GM23338 (cell line): ENCODE data around the gene CHRNB4. TPM values are rescaled to one million over a fixed set of nuclear protein-coding genes. Genes with fewer than 3 reads are reported as not detected.

Experiments
- ATAC-seq: fragments of 200-7000 bp; cut with Tn5 transposase; 3 replicates; pipeline ENCODE4 v1.9.1; 2020
- DNase-seq: peaks from one replicate; pipeline ENCODE4 v3.0.0-alpha.2; 2015; ENCODE audit warnings: low spot score
- H2AFZ ChIP-seq: fragments of 200-600 bp; sonication (generic); 2 replicates; pipeline ENCODE4 v1.8.0; 2016; ENCODE audit warnings: antibody characterized with exemption, mild to moderate bottlenecking, moderate library complexity
- H3F3A ChIP-seq: fragments of 200-600 bp; sonication (generic); replicated peaks from 2 replicates; pipeline ENCODE4 v1.8.0; 2017; ENCODE audit warnings: antibody characterized with exemption, mixed run types, low read depth
- H3K27ac ChIP-seq: fragments of 200-600 bp; sonication (generic); 2 replicates; pipeline ENCODE4 v1.6.1; 2016; ENCODE audit warnings: low read depth
- H3K27me3 ChIP-seq: fragments of 200-600 bp; sonication (generic); 2 replicates; pipeline ENCODE4 v1.8.0; 2016; ENCODE audit warnings: mild to moderate bottlenecking, mixed run types, moderate library complexity; ENCODE audit not compliant: insufficient read depth
- H3K36me3 ChIP-seq: fragments of 200-600 bp; sonication (generic); 2 replicates; pipeline ENCODE4 v1.8.0; 2016; ENCODE audit warnings: mild to moderate bottlenecking; ENCODE audit not compliant: insufficient read depth
- H3K4me1 ChIP-seq: fragments of 200-600 bp; sonication (generic); 2 replicates; pipeline ENCODE4 v1.8.0; 2016; ENCODE audit warnings: mild to moderate bottlenecking, moderate library complexity; ENCODE audit not compliant: insufficient read depth
- H3K4me2 ChIP-seq: fragments of 200-600 bp; sonication (generic); 2 replicates; pipeline ENCODE4 v1.7.1; 2017; ENCODE audit warnings: mixed run types
- H3K4me3 ChIP-seq: fragments of 200-600 bp; sonication (generic); 2 replicates; pipeline ENCODE4 v1.6.1; 2016; ENCODE audit warnings: mixed run types
- H3K79me2 ChIP-seq: fragments of 200-600 bp; sonication (generic); replicated peaks from 2 replicates; pipeline ENCODE4 v1.8.0; 2017; ENCODE audit warnings: mild to moderate bottlenecking; ENCODE audit not compliant: insufficient read depth
- H3K9me2 ChIP-seq: fragments of 200-600 bp; sonication (generic); 2 replicates; pipeline ENCODE4 v1.8.0; 2017; ENCODE audit not compliant: insufficient read depth
- H4K20me1 ChIP-seq: fragments of 200-600 bp; sonication (generic); replicated peaks from 2 replicates; pipeline ENCODE4 v1.8.0; 2017; ENCODE audit warnings: mild to moderate bottlenecking; ENCODE audit not compliant: insufficient read depth
- H3K27ac Mint-ChIP-seq: 2 replicates; pipeline ENCODE4 v1.8.0; 2020; ENCODE audit warnings: inconsistent platforms, mild to moderate bottlenecking, moderate library complexity, mixed read lengths
- H3K27me3 Mint-ChIP-seq: 3 replicates; pipeline ENCODE4 v1.8.0; 2022; ENCODE audit warnings: low read depth, mild to moderate bottlenecking, moderate library complexity, mixed read lengths, inconsistent platforms; ENCODE audit not compliant: insufficient read depth, poor library complexity
- H3K36me3 Mint-ChIP-seq: 3 replicates; pipeline ENCODE4 v1.8.0; 2021; ENCODE audit warnings: low read depth, mild to moderate bottlenecking, inconsistent platforms, moderate library complexity, mixed read lengths
- H3K4me1 Mint-ChIP-seq: 3 replicates; pipeline ENCODE4 v1.8.0; 2020; ENCODE audit warnings: mild to moderate bottlenecking, inconsistent platforms, mixed read lengths
- H3K4me3 Mint-ChIP-seq: 3 replicates; pipeline ENCODE4 v1.8.0; 2021; ENCODE audit warnings: moderate library complexity, mild to moderate bottlenecking, inconsistent platforms, mixed read lengths
- H3K9me3 Mint-ChIP-seq: 3 replicates; pipeline ENCODE4 v1.8.0; 2020; ENCODE audit warnings: moderate library complexity, mild to moderate bottlenecking, inconsistent platforms, mixed read lengths
- CREB1 ChIP-seq: fragments of 250-450 bp; sonication (Bioruptor Pico); IDR thresholded peaks from 2 replicates; pipeline ENCODE4 v1.5.0; 2020; ENCODE audit warnings: low read depth, mild to moderate bottlenecking, moderate library complexity
- EZH2 ChIP-seq: fragments of 200-600 bp; sonication (generic); IDR thresholded peaks from one replicate; pipeline ENCODE4 v1.8.0; 2017; ENCODE audit warnings: antibody characterized with exemption, mild to moderate bottlenecking, low read depth; ENCODE audit not compliant: unreplicated experiment
- EZH2phosphoT487 ChIP-seq: fragments of 200-600 bp; sonication (generic); IDR thresholded peaks from one replicate; pipeline ENCODE4 v1.8.1; 2018; ENCODE audit warnings: antibody characterized with exemption; ENCODE audit not compliant: unreplicated experiment
- JUNB ChIP-seq: IDR thresholded peaks from one replicate; pipeline ENCODE4 v1.6.1; 2016; ENCODE audit warnings: antibody characterized with exemption; ENCODE audit not compliant: unreplicated experiment
- STAT1 ChIP-seq: IDR thresholded peaks from one replicate; pipeline ENCODE4 v1.6.1; 2016; ENCODE audit warnings: antibody characterized with exemption; ENCODE audit not compliant: unreplicated experiment
- ZNF331 ChIP-seq: fragments of 250-450 bp; sonication (Bioruptor Pico); IDR thresholded peaks from 2 replicates; pipeline ENCODE4 v1.5.0; 2020; ENCODE audit warnings: low read depth, mild to moderate bottlenecking, moderate library complexity
- polyA plus RNA-seq: library from polyadenylated mRNA; unstranded; fragments of >200 nt; fragmentation: Nextera tagmentation; extraction: Ambion mirVana; gene quantifications from 2 replicates; pipeline ENCODE4 v1.2.1, GENCODE V29; 2016
- total RNA-seq: library from RNA; depleted of rRNA; stranded (reverse); fragments of >200 nt; shearing (Covaris generic); gene quantifications from 2 replicates; pipeline ENCODE4 v1.2.3, GENCODE V29; 2014
- TF ChIP-seq, protein P1 (sequence below): IDR thresholded peaks from one replicate; pipeline ENCODE4 v1.6.1; 2018; ENCODE audit warnings: antibody characterized with exemption; ENCODE audit not compliant: unreplicated experiment
- TF ChIP-seq, protein P2 (sequence below), 2 experiments: fragments of 200-600 bp in 1 of 2; sonication (generic) in 1 of 2; conservative IDR thresholded peaks; 2 replicates each; pipeline versions ENCODE4 v1.5.1 to v1.6.1; 2016 to 2017; ENCODE audit warnings: antibody characterized with exemption in 2 of 2, low read depth in 2 of 2, mild to moderate bottlenecking in 2 of 2, moderate library complexity in 1 of 2
- TF ChIP-seq, protein P3 (sequence below): IDR thresholded peaks from 2 replicates; pipeline ENCODE4 v1.6.1; 2016; ENCODE audit warnings: antibody characterized with exemption

The CHRNB4 gene
- total and polyA plus RNA-seq, 2 experiments from 2014 or later = 1.4 to 1.6 TPM

DNA sequence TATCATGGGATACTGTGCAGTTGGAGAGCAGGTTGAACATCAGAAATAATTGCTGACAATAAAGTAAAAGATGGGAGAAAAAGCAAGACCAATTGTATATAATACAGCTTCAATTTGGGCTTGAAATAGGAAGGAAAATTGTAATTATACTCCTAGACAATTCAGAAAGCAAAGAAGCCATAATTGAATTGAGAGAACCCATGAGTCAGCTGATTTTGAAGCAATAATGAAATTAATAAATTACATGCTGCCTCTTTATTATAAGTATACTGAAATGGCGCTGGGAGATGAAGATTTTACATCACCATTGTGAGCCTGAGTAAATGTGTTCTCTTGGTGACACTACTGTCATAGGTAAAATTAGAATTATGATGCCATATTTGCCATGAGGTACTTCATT is 43.4 kb downstream of the CHRNB4 start:
- Histone ChIP-seq H3K4me2 (no peak overlapping the region), H3K79me2 (no peaks in the 10 kb centered on the region), H2AFZ (no peak overlapping the region), H3K36me3 (peaks cover 9% of the 10 kb centered on the region), H3K9me2 (no peaks in the 10 kb centered on the region), H3K27me3 (no peaks in the 10 kb centered on the region), H3K4me1 (no peaks in the 10 kb centered on the region), H3K4me3 (no peak overlapping the region), H3F3A (no peaks in the 10 kb centered on the region), H4K20me1 (no peaks in the 10 kb centered on the region; the same call in 1 of the 2 replicates), H3K27ac (no peak overlapping the region)
- H3K36me3 Mint-ChIP-seq = peaks cover 18% of the 10 kb centered on the region
- peaks cover 3% of the 10 kb centered on the region; the same call in 2 of the 3 replicates for H3K9me3 Mint-ChIP-seq
- no peak overlapping the region for H3K27ac Mint-ChIP-seq
- no peaks in the 10 kb centered on the region for H3K27me3 Mint-ChIP-seq
- no peak for ATAC-seq
- DNase-seq = no peak
- TF ChIP-seq, protein P1, sequence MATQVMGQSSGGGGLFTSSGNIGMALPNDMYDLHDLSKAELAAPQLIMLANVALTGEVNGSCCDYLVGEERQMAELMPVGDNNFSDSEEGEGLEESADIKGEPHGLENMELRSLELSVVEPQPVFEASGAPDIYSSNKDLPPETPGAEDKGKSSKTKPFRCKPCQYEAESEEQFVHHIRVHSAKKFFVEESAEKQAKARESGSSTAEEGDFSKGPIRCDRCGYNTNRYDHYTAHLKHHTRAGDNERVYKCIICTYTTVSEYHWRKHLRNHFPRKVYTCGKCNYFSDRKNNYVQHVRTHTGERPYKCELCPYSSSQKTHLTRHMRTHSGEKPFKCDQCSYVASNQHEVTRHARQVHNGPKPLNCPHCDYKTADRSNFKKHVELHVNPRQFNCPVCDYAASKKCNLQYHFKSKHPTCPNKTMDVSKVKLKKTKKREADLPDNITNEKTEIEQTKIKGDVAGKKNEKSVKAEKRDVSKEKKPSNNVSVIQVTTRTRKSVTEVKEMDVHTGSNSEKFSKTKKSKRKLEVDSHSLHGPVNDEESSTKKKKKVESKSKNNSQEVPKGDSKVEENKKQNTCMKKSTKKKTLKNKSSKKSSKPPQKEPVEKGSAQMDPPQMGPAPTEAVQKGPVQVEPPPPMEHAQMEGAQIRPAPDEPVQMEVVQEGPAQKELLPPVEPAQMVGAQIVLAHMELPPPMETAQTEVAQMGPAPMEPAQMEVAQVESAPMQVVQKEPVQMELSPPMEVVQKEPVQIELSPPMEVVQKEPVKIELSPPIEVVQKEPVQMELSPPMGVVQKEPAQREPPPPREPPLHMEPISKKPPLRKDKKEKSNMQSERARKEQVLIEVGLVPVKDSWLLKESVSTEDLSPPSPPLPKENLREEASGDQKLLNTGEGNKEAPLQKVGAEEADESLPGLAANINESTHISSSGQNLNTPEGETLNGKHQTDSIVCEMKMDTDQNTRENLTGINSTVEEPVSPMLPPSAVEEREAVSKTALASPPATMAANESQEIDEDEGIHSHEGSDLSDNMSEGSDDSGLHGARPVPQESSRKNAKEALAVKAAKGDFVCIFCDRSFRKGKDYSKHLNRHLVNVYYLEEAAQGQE = no peak
- TF ChIP-seq CREB1 (CRISPR knock-in tag) (no peak), STAT1 (no peak), ZNF331 (CRISPR knock-in tag) (no peak)
- TF ChIP-seq, protein P2, sequence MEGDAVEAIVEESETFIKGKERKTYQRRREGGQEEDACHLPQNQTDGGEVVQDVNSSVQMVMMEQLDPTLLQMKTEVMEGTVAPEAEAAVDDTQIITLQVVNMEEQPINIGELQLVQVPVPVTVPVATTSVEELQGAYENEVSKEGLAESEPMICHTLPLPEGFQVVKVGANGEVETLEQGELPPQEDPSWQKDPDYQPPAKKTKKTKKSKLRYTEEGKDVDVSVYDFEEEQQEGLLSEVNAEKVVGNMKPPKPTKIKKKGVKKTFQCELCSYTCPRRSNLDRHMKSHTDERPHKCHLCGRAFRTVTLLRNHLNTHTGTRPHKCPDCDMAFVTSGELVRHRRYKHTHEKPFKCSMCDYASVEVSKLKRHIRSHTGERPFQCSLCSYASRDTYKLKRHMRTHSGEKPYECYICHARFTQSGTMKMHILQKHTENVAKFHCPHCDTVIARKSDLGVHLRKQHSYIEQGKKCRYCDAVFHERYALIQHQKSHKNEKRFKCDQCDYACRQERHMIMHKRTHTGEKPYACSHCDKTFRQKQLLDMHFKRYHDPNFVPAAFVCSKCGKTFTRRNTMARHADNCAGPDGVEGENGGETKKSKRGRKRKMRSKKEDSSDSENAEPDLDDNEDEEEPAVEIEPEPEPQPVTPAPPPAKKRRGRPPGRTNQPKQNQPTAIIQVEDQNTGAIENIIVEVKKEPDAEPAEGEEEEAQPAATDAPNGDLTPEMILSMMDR (conservative IDR thresholded peaks at IDR 0.05; ENCODE audit: low read depth in 2 of 2) = no peak
- TF ChIP-seq, protein P3, sequence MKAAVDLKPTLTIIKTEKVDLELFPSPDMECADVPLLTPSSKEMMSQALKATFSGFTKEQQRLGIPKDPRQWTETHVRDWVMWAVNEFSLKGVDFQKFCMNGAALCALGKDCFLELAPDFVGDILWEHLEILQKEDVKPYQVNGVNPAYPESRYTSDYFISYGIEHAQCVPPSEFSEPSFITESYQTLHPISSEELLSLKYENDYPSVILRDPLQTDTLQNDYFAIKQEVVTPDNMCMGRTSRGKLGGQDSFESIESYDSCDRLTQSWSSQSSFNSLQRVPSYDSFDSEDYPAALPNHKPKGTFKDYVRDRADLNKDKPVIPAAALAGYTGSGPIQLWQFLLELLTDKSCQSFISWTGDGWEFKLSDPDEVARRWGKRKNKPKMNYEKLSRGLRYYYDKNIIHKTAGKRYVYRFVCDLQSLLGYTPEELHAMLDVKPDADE = no peak
- no peak overlapping the region for H3K4me3 Mint-ChIP-seq
- no peaks in the 10 kb centered on the region for H3K4me1 Mint-ChIP-seq

DNA sequence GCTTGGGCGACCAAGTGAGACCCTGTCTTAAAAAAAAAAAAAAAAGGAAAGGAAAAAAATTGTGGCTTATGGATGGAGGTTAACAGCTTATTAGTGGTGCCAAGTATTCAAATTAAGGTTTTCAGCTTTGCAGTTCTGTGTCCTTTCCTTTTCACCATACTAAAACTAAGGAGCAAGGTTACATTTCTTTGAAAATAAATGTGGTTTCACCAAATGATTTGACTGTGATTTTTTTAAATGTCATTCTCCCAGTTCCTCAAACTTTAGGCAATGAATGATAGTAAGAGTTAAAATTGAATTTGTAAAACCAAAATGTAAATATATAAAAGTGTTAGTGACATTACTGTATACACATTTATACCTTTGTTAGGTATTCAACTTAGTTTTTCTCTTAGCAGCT is 66.1 kb downstream of the CHRNB4 start:
- Histone ChIP-seq H3F3A (no peaks in the 10 kb centered on the region), H3K27ac (no peak overlapping the region), H3K4me2 (no peak overlapping the region), H3K9me2 (no peaks in the 10 kb centered on the region), H3K4me1 (0 out of 2 replicates have a peak, but pooled peaks cover 3% of the 10 kb centered on the region), H3K36me3 (no peaks in the 10 kb centered on the region), H3K4me3 (no peak overlapping the region), H4K20me1 (peaks cover 18% of the 10 kb centered on the region), H3K27me3 (no peaks in the 10 kb centered on the region), H3K79me2 (peaks cover 94% of the 10 kb centered on the region), H2AFZ (no peak overlapping the region)
- no peak overlapping the region for H3K27ac Mint-ChIP-seq
- no peak for TF ChIP-seq JUNB
- no peak for TF ChIP-seq EZH2phosphoT487
- TF ChIP-seq EZH2 = no peak
- TF ChIP-seq, protein P3 = no peak
- no peaks in the 10 kb centered on the region for H3K9me3 Mint-ChIP-seq
- H3K4me3 Mint-ChIP-seq = no peak overlapping the region
- DNase-seq (no peak), ATAC-seq (no peak)
- peaks cover 3% of the 10 kb centered on the region; the same call in 1 of the 3 replicates for H3K36me3 Mint-ChIP-seq
- H3K4me1 Mint-ChIP-seq = peaks cover 3% of the 10 kb centered on the region; the same call in 2 of the 3 replicates
- H3K27me3 Mint-ChIP-seq = peaks cover 2% of the 10 kb centered on the region
